Right atrium auricular region (tissue), 2 donors: ENCODE measurements around the gene ETS1. TPM values are rescaled to one million over a fixed set of nuclear protein-coding genes. Genes with fewer than 3 reads are reported as not detected.

Experiments used
- DNase-seq: peaks from one replicate; pipeline ENCODE4 v3.0.0-alpha.2; 2019; ENCODE audit warnings: low spot score
- H3K27ac ChIP-seq, 2 donors: fragments of 200-600 bp; sonication (generic); 1 replicate in 1 of 2; 2 replicates in 1 of 2; pipeline ENCODE4 v1.5.1; 2016 to 2019
- H3K27me3 ChIP-seq, 2 donors: fragments of 200-600 bp; sonication (generic); one replicate each; pipeline versions ENCODE4 v1.5.1 to v1.6.0; 2017 to 2019
- H3K36me3 ChIP-seq: fragments of 200-600 bp; sonication (generic); one replicate; pipeline ENCODE4 v1.5.1; 2016
- H3K4me1 ChIP-seq, 2 donors: fragments of 200-600 bp; sonication (generic); one replicate each; pipeline versions ENCODE4 v1.5.1 to v1.6.0; 2017 to 2019
- H3K4me3 ChIP-seq, 2 donors: fragments of 200-600 bp; sonication (generic); 1 replicate in 1 of 2; 2 replicates in 1 of 2; pipeline ENCODE4 v1.5.1; 2017 to 2019; ENCODE audit warnings: mild to moderate bottlenecking in 1 of 2, moderate library complexity in 1 of 2
- H3K9me3 ChIP-seq, 2 donors: fragments of 200-600 bp; sonication (generic); one replicate each; pipeline ENCODE4 v1.5.1; 2019
- total RNA-seq, 2 donors: library from RNA; depleted of rRNA; stranded (reverse); fragments of >200 nt; gene quantifications; one replicate each; pipeline ENCODE4 v1.1.0, GENCODE V29; 2016
- TF ChIP-seq, protein P1 (sequence below), 2 donors: fragments of 200-600 bp; sonication (generic); IDR thresholded peaks; one replicate each; pipeline ENCODE4 v1.5.1; 2019; ENCODE audit warnings: antibody characterized with exemption in 2 of 2

Gene ETS1
- total RNA-seq, 2 donors from 2014 or later, result 37.9 to 46.6 TPM

DNA sequence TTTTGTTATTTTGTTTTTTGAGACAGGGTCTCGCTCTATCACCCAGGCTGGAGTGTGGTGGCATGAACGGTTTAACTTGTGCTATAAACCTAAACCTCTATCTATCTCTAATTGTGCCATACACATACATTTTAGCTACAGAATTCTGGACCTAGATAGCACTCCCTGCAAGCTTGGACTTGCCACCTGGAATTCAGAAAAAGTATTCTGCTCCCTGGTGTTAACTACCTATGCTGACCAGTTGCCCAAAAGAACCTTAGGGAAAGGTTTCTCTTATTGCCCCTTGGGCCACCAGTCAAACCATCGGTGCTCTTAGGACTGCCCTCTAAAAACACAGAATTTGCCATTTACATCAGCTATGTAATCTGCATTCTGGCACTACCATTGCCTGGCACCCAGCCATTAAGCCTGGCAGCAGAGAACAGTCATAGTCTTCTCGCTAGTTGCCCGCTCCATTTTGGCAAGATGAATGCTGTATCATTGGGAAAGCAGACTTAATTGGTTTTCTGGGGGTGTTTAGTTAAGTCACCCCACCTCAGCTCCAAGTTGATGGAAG is 55.3 kb downstream of the ETS1 start:
- Histone ChIP-seq H3K27me3 (no peaks in the 10 kb centered on the region), H3K9me3 (no peaks in the 10 kb centered on the region), H3K4me1 (peaks cover 0 to 6% of the 10 kb centered on the region in 2 donors), H3K4me3 (no peak overlapping the region), H3K27ac (no peak overlapping the region), H3K36me3 (no peaks in the 10 kb centered on the region)
- TF ChIP-seq, protein P1, sequence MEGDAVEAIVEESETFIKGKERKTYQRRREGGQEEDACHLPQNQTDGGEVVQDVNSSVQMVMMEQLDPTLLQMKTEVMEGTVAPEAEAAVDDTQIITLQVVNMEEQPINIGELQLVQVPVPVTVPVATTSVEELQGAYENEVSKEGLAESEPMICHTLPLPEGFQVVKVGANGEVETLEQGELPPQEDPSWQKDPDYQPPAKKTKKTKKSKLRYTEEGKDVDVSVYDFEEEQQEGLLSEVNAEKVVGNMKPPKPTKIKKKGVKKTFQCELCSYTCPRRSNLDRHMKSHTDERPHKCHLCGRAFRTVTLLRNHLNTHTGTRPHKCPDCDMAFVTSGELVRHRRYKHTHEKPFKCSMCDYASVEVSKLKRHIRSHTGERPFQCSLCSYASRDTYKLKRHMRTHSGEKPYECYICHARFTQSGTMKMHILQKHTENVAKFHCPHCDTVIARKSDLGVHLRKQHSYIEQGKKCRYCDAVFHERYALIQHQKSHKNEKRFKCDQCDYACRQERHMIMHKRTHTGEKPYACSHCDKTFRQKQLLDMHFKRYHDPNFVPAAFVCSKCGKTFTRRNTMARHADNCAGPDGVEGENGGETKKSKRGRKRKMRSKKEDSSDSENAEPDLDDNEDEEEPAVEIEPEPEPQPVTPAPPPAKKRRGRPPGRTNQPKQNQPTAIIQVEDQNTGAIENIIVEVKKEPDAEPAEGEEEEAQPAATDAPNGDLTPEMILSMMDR (IDR thresholded peaks at IDR 0.05), result no peak
- no peak for DNase-seq

DNA sequence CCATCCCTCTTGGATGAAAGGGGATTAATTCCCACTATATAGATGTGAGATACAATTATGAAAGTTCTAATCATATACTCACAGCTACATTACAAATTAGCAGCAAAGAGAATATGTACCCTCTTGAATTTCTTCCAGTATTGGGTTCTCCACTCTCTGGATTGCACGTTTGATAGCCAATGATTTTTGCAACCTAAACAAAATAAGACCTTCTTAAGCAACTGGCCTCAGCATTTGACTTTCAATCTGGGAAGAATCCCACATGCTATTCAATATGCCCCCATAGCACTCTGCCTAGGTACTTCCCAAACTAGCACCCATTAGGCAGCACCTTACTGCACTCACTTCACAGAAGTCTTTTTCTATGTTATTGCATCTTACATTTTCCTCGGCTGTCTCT is 55.8 kb downstream of the ETS1 start:
- H3K4me3 ChIP-seq, result no peak overlapping the region
- H3K27ac ChIP-seq, result no peak overlapping the region
- peaks cover 0 to 6% of the 10 kb centered on the region in 2 donors for H3K4me1 ChIP-seq
- no peaks in the 10 kb centered on the region for H3K9me3 ChIP-seq
- TF ChIP-seq, protein P1 (IDR thresholded peaks at IDR 0.05), result no peak
- no peak for DNase-seq
- no peaks in the 10 kb centered on the region for H3K27me3 ChIP-seq
- H3K36me3 ChIP-seq, result no peaks in the 10 kb centered on the region

DNA sequence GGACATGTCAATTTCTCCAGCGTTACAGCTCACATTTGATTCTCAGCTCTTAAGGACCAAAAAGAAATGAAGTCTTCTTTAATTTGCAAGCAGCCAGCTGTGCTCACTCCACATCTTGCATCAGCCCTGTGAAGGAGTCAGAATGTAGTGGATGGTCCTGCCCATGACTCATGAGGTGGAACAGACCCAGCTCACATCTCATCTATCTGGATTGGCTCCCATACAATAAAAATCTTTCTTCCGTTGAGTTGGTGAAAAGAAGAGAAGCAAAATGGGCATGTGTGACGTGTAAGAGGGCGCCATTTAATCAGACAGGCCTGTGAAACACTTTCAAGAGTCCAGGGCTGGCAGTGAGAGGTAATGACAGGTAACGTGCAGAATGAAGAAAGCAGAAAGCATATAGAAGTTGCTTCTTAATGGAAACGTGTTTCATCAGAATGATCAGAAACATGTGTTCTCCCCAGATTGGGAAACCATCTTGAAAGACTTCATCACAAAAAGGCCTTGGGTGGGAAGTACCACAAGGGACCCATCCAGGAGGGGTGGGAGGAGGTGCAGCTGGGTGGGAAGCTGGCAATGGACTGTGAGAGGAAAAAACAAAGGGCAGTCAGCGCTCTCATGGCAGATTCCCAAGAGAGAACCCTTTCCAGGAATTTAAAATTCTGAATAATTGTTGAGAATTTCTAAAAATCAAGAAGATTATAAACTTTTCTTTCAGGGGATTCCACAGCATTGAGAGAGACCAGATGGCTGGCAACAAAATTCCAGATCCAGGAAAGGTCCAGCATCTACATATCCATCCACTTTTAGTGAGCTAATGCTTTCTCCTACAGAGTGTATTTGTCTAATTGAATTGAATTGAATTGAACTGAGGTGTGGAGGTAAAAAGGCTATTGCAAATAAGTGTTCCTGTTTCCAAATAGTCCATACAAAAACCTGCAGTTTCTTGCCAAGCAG is 57.0 kb downstream of the ETS1 start:
- Histone ChIP-seq H3K27ac (peak overlapping the region in 1 of 2 donors; percentile 31), H3K27me3 (no peaks in the 10 kb centered on the region), H3K36me3 (no peaks in the 10 kb centered on the region), H3K4me3 (no peak overlapping the region), H3K9me3 (no peaks in the 10 kb centered on the region), H3K4me1 (peaks cover 0 to 14% of the 10 kb centered on the region in 2 donors)
- TF ChIP-seq, protein P1 (IDR thresholded peaks at IDR 0.05), result no peak
- no peak for DNase-seq

DNA sequence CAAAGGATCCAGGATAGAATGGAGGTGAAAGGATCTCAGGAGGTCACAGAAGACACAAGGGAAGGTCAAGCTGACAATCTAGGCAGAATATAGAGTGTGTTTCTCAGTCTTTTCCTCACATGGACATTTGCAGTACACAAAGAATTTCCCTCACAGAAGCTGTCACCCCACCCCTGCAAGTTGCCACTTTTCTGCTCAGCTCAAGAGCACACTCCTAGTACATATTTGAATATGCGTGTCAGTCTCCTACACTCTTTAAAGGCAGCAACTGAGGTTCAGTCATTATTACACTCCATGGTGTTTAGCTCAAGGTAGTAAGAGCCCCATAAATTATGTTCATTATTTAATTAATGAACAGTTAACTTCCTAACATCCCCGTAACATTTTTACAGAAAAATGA is 59.1 kb downstream of the ETS1 start:
- no peaks in the 10 kb centered on the region for H3K36me3 ChIP-seq
- no peaks in the 10 kb centered on the region for H3K27me3 ChIP-seq
- DNase-seq, result no peak
- no peaks in the 10 kb centered on the region for H3K9me3 ChIP-seq
- H3K4me1 ChIP-seq, result peaks cover 0 to 23% of the 10 kb centered on the region in 2 donors
- no peak overlapping the region for H3K4me3 ChIP-seq
- TF ChIP-seq, protein P1 (IDR thresholded peaks at IDR 0.05), result no peak
- no peak overlapping the region for H3K27ac ChIP-seq

DNA sequence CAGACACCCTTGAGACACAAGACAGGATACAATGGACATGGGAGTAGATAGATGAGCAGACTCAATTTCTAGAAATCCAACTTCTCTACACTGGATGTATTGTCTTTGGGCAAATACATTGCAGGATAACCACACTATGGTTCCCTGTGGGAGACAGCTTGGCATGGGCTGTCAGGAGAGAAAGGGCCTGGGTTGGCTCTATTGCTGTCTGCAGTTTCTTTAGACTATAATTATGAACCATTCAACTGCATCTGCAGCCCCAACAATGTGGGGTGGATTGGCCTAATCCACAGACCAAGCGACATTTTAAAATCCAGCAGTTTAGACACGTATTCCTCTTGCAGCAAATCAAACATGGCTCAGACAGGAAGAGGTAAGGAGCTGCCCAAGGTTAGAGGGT is 60.3 kb downstream of the ETS1 start:
- no peak overlapping the region for H3K27ac ChIP-seq
- TF ChIP-seq, protein P1 (IDR thresholded peaks at IDR 0.05), result no peak
- H3K27me3 ChIP-seq, result no peaks in the 10 kb centered on the region
- H3K4me3 ChIP-seq, result no peak overlapping the region
- peaks cover 0 to 31% of the 10 kb centered on the region in 2 donors for H3K4me1 ChIP-seq
- DNase-seq, result no peak
- no peaks in the 10 kb centered on the region for H3K36me3 ChIP-seq
- no peaks in the 10 kb centered on the region for H3K9me3 ChIP-seq
